Right cardiac atrium (tissue), 5 donors: Measurements from ENCODE around the gene GCSAM. TPM values are rescaled to one million over a fixed set of nuclear protein-coding genes. Genes with fewer than 3 reads are reported as not detected.

Experiments used
- ATAC-seq, 2 donors: fragments of 200-7000 bp; cut with Tn5 transposase; one replicate each; pipeline versions ENCODE4 v1.8.0 to v1.9.1; 2020; ENCODE audit warnings: moderate library complexity in 2 of 2, mild to moderate bottlenecking in 1 of 2
- DNase-seq, 3 donors: peaks; one replicate each; pipeline ENCODE4 v3.0.0-alpha.2; 2020
- H3K27ac ChIP-seq: one replicate; pipeline ENCODE4 v1.5.1; 2013; ENCODE audit warnings: mild to moderate bottlenecking, low read length, control low read depth, moderate library complexity
- H3K27me3 ChIP-seq: one replicate; pipeline ENCODE4 v1.6.1; 2013; ENCODE audit not compliant: control insufficient read depth, insufficient read depth
- H3K4me1 ChIP-seq: one replicate; pipeline ENCODE4 v1.6.1; 2013; ENCODE audit warnings: low read length; ENCODE audit not compliant: control insufficient read depth, insufficient read depth
- H3K4me3 ChIP-seq: one replicate; pipeline ENCODE4 v1.5.1; 2013; ENCODE audit warnings: low read length, control low read depth
- H3K9me3 ChIP-seq: one replicate; pipeline ENCODE4 v1.6.1; 2013; ENCODE audit warnings: low read length; ENCODE audit not compliant: control insufficient read depth
- WGBS: extraction: QIAGEN DNeasy Blood & Tissue Kit; methylation state at CpG from one replicate; pipeline ENCODE4 v1.1.7; 2013; 5-methylcytosine and 5-hydroxymethylcytosine counted together
- intact Hi-C, 4 donors: fragments of 100-400 bp; cut with DNase I; formaldehyde crosslinking; loops; one replicate each; pipeline versions ENCODE4 v1.11.0 to v1.14.0; 2022 to 2023
- polyA plus RNA-seq: library from polyadenylated mRNA; stranded (reverse); fragments of 200-250 nt; gene quantifications from one replicate; pipeline ENCODE4 v1.2.3, GENCODE V29; 2013
- total RNA-seq, 4 donors: library from RNA; stranded (reverse); fragmentation: NEBNext Ultra II Directional; extraction: Animal tissue kit (Norgen Biotek cat#: 25700); gene quantifications; one replicate each; pipeline ENCODE4 v1.2.1, GENCODE V29; 2021
- donor health status: healthy with polysubstance abuse.
- donor health status: DM: no; HTN: yes; CAD: no.
- donor health status: DM: no; HTN: no; CAD: no.
- donor health status: DM: no; HTN: yes; CAD: no; lungs with severe emphysema.
- donor health status: DM: yes; HTN: yes; CAD: no.

GCSAM gene
- total and polyA plus RNA-seq, 5 donors = 0.29 TPM; not detected in 4

GRCh38 chr3:112138219-112138969 lies 5.3 kb upstream of the GCSAM start:
- intact Hi-C loops = no loop called here
- 25% methylated on average over 1 of the region's 1 CpG for WGBS
- Histone ChIP-seq H3K4me3 (no peak overlapping the region), H3K4me1 (peaks cover 2% of the 10 kb centered on the region), H3K27me3 (no peaks in the 10 kb centered on the region), H3K27ac (no peak overlapping the region), H3K9me3 (no peaks in the 10 kb centered on the region)
- no peak for ATAC-seq
- no peak for DNase-seq

GRCh38 chr3:112137781-112138180 lies 4.7 kb upstream of the GCSAM start:
- Histone ChIP-seq H3K4me3 (no peak overlapping the region), H3K9me3 (no peaks in the 10 kb centered on the region), H3K4me1 (peaks cover 2% of the 10 kb centered on the region), H3K27ac (no peak overlapping the region), H3K27me3 (no peaks in the 10 kb centered on the region)
- 46% methylated on average over 4 of the region's 4 CpGs for WGBS
- DNase-seq = no peak
- no peak for ATAC-seq
- intact Hi-C loops = no loop called here

GRCh38 chr3:112136959-112137693 lies 4.1 kb upstream of the GCSAM start:
- no peak for DNase-seq
- H3K9me3 ChIP-seq = no peaks in the 10 kb centered on the region
- H3K27me3 ChIP-seq = no peaks in the 10 kb centered on the region
- no peak overlapping the region for H3K27ac ChIP-seq
- H3K4me1 ChIP-seq = peaks cover 2% of the 10 kb centered on the region
- no peak overlapping the region for H3K4me3 ChIP-seq
- ATAC-seq = peak; percentile 31 to 34
- WGBS = 32% methylated on average over 5 of the region's 5 CpGs
- intact Hi-C loops = no loop called here

- Histone ChIP-seq H3K27me3 (no peaks in the 10 kb centered on the region), H3K4me1 (peaks cover 2% of the 10 kb centered on the region), H3K27ac (no peak overlapping the region), H3K9me3 (no peaks in the 10 kb centered on the region), H3K4me3 (no peak overlapping the region)
- ATAC-seq (no peak), DNase-seq (no peak)
- WGBS = 49% methylated on average over 1 of the region's 1 CpG
- intact Hi-C loops = no loop called here
Observed at GRCh38 chr3:112136046-112136445, 3.0 kb upstream of the GCSAM start.

- Histone ChIP-seq H3K4me3 (no peak overlapping the region), H3K9me3 (no peaks in the 10 kb centered on the region), H3K4me1 (peaks cover 2% of the 10 kb centered on the region), H3K27ac (no peak overlapping the region), H3K27me3 (no peaks in the 10 kb centered on the region)
- WGBS = 69% methylated on average over 8 of the region's 8 CpGs
- ATAC-seq (no peak), DNase-seq (no peak)
- intact Hi-C loops = no loop called here
Observed at GRCh38 chr3:112134335-112135124, 1.5 kb upstream of the GCSAM start.

- WGBS = 77% methylated on average over 5 of the region's 5 CpGs
- no peak for ATAC-seq
- Histone ChIP-seq H3K9me3 (no peaks in the 10 kb centered on the region), H3K27me3 (no peaks in the 10 kb centered on the region), H3K4me1 (peaks cover 2% of the 10 kb centered on the region), H3K4me3 (no peak overlapping the region), H3K27ac (no peak overlapping the region)
- DNase-seq = no peak
- intact Hi-C loops = no loop called here
Observed at GRCh38 chr3:112133626-112134334, 732 bp upstream of the GCSAM start.

- Histone ChIP-seq H3K27ac (no peak overlapping the region), H3K4me3 (no peak overlapping the region), H3K27me3 (no peaks in the 10 kb centered on the region), H3K9me3 (no peaks in the 10 kb centered on the region), H3K4me1 (peaks cover 2% of the 10 kb centered on the region)
- ATAC-seq = no peak
- 91% methylated on average over 1 of the region's 1 CpG for WGBS
- DNase-seq = no peak
- intact Hi-C loops = no loop called here
Observed at GRCh38 chr3:112132554-112132953, 494 bp downstream of the GCSAM start.

GRCh38 chr3:112132088-112132487 lies 960 bp downstream of the GCSAM start:
- Histone ChIP-seq H3K4me1 (peaks cover 2% of the 10 kb centered on the region), H3K9me3 (no peaks in the 10 kb centered on the region), H3K4me3 (no peak overlapping the region), H3K27ac (no peak overlapping the region), H3K27me3 (no peaks in the 10 kb centered on the region)
- DNase-seq (no peak), ATAC-seq (no peak)
- intact Hi-C loops = no loop called here
- 96% methylated on average over 3 of the region's 3 CpGs for WGBS

- ATAC-seq = no peak
- Histone ChIP-seq H3K27ac (no peak overlapping the region), H3K9me3 (no peaks in the 10 kb centered on the region), H3K4me3 (no peak overlapping the region), H3K4me1 (peaks cover 2% of the 10 kb centered on the region), H3K27me3 (no peaks in the 10 kb centered on the region)
- DNase-seq = no peak
- 94% methylated on average over 3 of the region's 3 CpGs for WGBS
- intact Hi-C loops = no loop called here
Observed at GRCh38 chr3:112131111-112131510, 1.9 kb downstream of the GCSAM start.

GRCh38 chr3:112130638-112130993 lies 2.4 kb downstream of the GCSAM start:
- WGBS = 89% methylated on average over 3 of the region's 3 CpGs
- intact Hi-C loops = no loop called here
- Histone ChIP-seq H3K4me1 (peaks cover 2% of the 10 kb centered on the region), H3K9me3 (no peaks in the 10 kb centered on the region), H3K27ac (no peak overlapping the region), H3K27me3 (no peaks in the 10 kb centered on the region), H3K4me3 (no peak overlapping the region)
- ATAC-seq = no peak
- DNase-seq = no peak
